HepG2 (cell line): ENCODE measurements around the gene KDM1B. TPM values are rescaled to one million over a fixed set of nuclear protein-coding genes. Genes with fewer than 3 reads are reported as not detected.

Source experiments
- BRCA1 ChIP-seq: sonication (generic); formaldehyde crosslinking; IDR thresholded peaks from 2 replicates; pipeline ENCODE4 v1.4.0; 2020; ENCODE audit warnings: missing genetic modification reagents
- FOXC1 ChIP-seq: sonication (generic); formaldehyde crosslinking; IDR thresholded peaks from 2 replicates; pipeline ENCODE4 v1.8.0; 2022; ENCODE audit warnings: mild to moderate bottlenecking, missing genetic modification reagents, borderline replicate concordance
- PHF20 ChIP-seq: sonication (generic); formaldehyde crosslinking; IDR thresholded peaks from 2 replicates; pipeline ENCODE4 v1.5.0; 2020; ENCODE audit warnings: mild to moderate bottlenecking, missing genetic modification reagents
- RAD21 ChIP-seq: fragments of 450-650 bp; formaldehyde crosslinking; IDR thresholded peaks from 2 replicates; pipeline ENCODE4 v1.5.0; 2020; ENCODE audit warnings: mild to moderate bottlenecking
- REPIN1 ChIP-seq: sonication (generic); formaldehyde crosslinking; IDR thresholded peaks from 2 replicates; pipeline ENCODE4 v1.8.0; 2022; ENCODE audit warnings: missing genetic modification reagents, low read depth, mild to moderate bottlenecking, borderline replicate concordance
- SPEN ChIP-seq: sonication (generic); formaldehyde crosslinking; IDR thresholded peaks from 2 replicates; pipeline ENCODE4 v1.5.1; 2020; ENCODE audit warnings: low read depth, mild to moderate bottlenecking, missing genetic modification reagents
- SUZ12 ChIP-seq: fragments of 150-350 bp; IDR thresholded peaks from 2 replicates; pipeline ENCODE4 v1.6.1; 2014; ENCODE audit warnings: low read depth, low read length
- ZFP90 ChIP-seq: sonication (generic); formaldehyde crosslinking; IDR thresholded peaks from 2 replicates; pipeline ENCODE4 v1.8.0; 2022; ENCODE audit warnings: missing genetic modification reagents, mild to moderate bottlenecking, inconsistent platforms, borderline replicate concordance
- ZNF234 ChIP-seq: sonication (generic); formaldehyde crosslinking; conservative IDR thresholded peaks from 2 replicates; pipeline ENCODE4 v1.5.1; 2020; ENCODE audit warnings: mild to moderate bottlenecking, missing genetic modification reagents
- ZNF552 ChIP-seq: sonication (generic); formaldehyde crosslinking; IDR thresholded peaks from 2 replicates; pipeline ENCODE4 v1.9.0; 2022; ENCODE audit warnings: missing genetic modification reagents, mild to moderate bottlenecking, borderline replicate concordance
- polyA plus RNA-seq, 8 experiments: library from polyadenylated mRNA; depleted of rRNA in 3 of 8; stranded (reverse) in 7 of 8; unstranded in 1 of 8; fragments of >200 nt; fragmentation: Illumina TruSeq in 4 of 8; extraction: Trizol in 4 of 8; gene quantifications; 2 replicates each; pipeline versions ENCODE4 v1.2.1 to v1.2.3, GENCODE V29; 2011 to 2016; ENCODE audit warnings: low read depth in 4 of 8, missing spikeins in 1 of 8, mixed read lengths in 1 of 8; ENCODE audit not compliant: insufficient read depth in 1 of 8
- total RNA-seq, 5 experiments: library from RNA; depleted of rRNA; stranded (reverse); fragments of >200 nt; fragmentation: Illumina TruSeq; extraction: Trizol; gene quantifications; 2 replicates each; pipeline ENCODE4 v1.2.3, GENCODE V29; 2016; ENCODE audit warnings: low read depth in 1 of 5
- TF ChIP-seq, protein P1 (sequence below): sonication (generic); formaldehyde crosslinking; IDR thresholded peaks from 2 replicates; pipeline ENCODE4 v1.4.0; 2020; ENCODE audit warnings: missing genetic modification reagents, low read depth, mild to moderate bottlenecking, borderline replicate concordance
- TF ChIP-seq, protein P2 (sequence below): sonication (generic); formaldehyde crosslinking; IDR thresholded peaks from 2 replicates; pipeline ENCODE4 v1.4.0; 2020; ENCODE audit warnings: missing genetic modification reagents
- TF ChIP-seq, protein P3 (sequence below): sonication (generic); formaldehyde crosslinking; IDR thresholded peaks from 2 replicates; pipeline ENCODE4 v1.9.0; 2021; ENCODE audit warnings: missing genetic modification reagents, mild to moderate bottlenecking, borderline replicate concordance
- TF ChIP-seq, protein P4 (sequence below): sonication (generic); formaldehyde crosslinking; IDR thresholded peaks from 2 replicates; pipeline ENCODE4 v1.4.0; 2020; ENCODE audit warnings: missing genetic modification reagents
- TF ChIP-seq, protein P5 (sequence below): sonication (generic); formaldehyde crosslinking; IDR thresholded peaks from 2 replicates; pipeline ENCODE4 v1.8.1; 2023; ENCODE audit warnings: mild to moderate bottlenecking, moderate library complexity, missing genetic modification reagents
- TF ChIP-seq, protein P6 (sequence below): sonication (generic); formaldehyde crosslinking; IDR thresholded peaks from 2 replicates; pipeline ENCODE4 v1.5.1; 2020; ENCODE audit warnings: mild to moderate bottlenecking, missing genetic modification reagents, borderline replicate concordance

Gene KDM1B
- total and polyA plus RNA-seq, 2 of the 13 experiments (the other 11 are each of a cell fraction or from before 2014, with no cell fraction given), result 9.8 to 13.2 TPM

DNA sequence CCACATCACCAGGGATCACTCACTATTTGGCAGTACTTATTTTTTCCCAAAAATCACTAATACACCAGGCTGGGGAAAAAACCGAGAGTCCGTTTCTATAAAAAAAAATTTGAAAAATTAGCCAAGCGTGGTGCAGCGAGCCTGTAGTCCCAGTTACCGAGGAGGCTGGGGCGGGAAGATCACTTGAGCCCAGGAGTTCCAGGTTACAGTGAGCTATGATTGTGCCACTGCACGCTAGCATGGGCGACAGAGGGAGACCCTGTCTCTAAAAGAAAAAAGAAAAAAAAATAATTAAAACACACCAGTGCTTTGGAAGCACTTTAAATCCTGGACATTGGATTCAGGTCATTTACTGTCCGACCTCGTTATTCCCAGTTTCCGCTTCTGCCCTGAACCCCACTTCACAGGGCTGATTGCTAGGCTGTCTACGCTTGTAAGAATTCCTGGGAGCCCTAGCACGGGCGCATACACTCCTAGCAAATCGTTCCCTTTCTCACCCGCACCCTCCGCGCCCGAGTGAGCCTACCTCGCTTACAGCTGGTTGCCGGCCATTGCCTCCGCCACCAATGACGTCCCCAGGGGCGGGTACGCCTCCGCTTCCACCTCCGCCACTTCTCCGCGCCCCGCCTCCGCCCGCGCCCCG is 594 bp upstream of the KDM1B start, which contains the start of gene TPMT (continued):
- TF ChIP-seq RAD21 (CRISPR knock-in tag) (0 out of 2 replicates have a peak, but pooled peaks have one; percentile 36), BRCA1 (CRISPR knock-in tag) (no peak), ZNF552 (CRISPR knock-in tag) (0 out of 2 replicates have a peak, but pooled peaks have one; percentile 29), ZNF234 (no peak), FOXC1 (CRISPR knock-in tag) (peak; percentile 46; the same call in 1 of the 2 replicates), SPEN (CRISPR knock-in tag) (peak; percentile 1; the same call in 1 of the 2 replicates), REPIN1 (CRISPR knock-in tag) (peak; percentile 28; the same call in 1 of the 2 replicates), SUZ12 (no peak), PHF20 (CRISPR knock-in tag) (peak; percentile 41; the same call in 1 of the 2 replicates), ZFP90 (CRISPR knock-in tag) (peak; percentile 91; the same call in 1 of the 2 replicates)
- TF ChIP-seq, protein P1, sequence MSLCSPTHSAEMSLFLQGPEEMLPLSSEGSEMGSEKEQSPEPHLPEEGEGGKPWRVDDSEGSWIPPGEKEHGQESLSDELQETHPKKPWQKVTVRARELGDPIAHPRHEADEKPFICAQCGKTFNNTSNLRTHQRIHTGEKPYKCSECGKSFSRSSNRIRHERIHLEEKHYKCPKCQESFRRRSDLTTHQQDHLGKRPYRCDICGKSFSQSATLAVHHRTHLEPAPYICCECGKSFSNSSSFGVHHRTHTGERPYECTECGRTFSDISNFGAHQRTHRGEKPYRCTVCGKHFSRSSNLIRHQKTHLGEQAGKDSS (CRISPR knock-in tag), result peak; percentile 35; the same call in 1 of the 2 replicates
- TF ChIP-seq, protein P2, sequence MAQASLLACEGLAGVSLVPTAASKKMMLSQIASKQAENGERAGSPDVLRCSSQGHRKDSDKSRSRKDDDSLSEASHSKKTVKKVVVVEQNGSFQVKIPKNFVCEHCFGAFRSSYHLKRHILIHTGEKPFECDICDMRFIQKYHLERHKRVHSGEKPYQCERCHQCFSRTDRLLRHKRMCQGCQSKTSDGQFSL (CRISPR knock-in tag), result no peak
- TF ChIP-seq, protein P3, sequence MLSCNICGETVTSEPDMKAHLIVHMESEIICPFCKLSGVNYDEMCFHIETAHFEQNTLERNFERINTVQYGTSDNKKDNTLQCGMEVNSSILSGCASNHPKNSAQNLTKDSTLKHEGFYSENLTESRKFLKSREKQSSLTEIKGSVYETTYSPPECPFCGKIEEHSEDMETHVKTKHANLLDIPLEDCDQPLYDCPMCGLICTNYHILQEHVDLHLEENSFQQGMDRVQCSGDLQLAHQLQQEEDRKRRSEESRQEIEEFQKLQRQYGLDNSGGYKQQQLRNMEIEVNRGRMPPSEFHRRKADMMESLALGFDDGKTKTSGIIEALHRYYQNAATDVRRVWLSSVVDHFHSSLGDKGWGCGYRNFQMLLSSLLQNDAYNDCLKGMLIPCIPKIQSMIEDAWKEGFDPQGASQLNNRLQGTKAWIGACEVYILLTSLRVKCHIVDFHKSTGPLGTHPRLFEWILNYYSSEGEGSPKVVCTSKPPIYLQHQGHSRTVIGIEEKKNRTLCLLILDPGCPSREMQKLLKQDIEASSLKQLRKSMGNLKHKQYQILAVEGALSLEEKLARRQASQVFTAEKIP (CRISPR knock-in tag), result no peak
- TF ChIP-seq, protein P4, sequence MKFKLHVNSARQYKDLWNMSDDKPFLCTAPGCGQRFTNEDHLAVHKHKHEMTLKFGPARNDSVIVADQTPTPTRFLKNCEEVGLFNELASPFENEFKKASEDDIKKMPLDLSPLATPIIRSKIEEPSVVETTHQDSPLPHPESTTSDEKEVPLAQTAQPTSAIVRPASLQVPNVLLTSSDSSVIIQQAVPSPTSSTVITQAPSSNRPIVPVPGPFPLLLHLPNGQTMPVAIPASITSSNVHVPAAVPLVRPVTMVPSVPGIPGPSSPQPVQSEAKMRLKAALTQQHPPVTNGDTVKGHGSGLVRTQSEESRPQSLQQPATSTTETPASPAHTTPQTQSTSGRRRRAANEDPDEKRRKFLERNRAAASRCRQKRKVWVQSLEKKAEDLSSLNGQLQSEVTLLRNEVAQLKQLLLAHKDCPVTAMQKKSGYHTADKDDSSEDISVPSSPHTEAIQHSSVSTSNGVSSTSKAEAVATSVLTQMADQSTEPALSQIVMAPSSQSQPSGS (CRISPR knock-in tag), result peak; percentile 49; the same call in 1 of the 2 replicates
- TF ChIP-seq, protein P5, sequence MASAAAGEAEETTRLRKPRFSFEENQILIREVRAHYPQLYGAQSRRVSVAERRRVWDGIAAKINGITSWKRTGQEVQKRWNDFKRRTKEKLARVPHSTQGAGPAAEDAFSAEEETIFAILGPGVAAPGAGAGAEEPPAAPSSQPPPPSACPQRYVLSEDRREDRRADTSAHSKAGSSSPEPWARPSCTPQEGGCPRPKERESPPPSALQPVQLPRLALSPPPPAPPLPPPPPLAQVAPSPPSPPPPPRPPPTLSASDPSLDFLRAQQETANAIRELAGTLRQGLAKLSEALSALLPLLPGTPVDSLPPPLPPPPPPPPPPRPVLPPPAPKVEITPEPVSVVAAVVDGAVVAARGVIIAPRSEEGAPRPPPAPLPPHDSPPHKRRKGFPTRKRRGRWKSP (CRISPR knock-in tag), result no peak; the same call in 1 of the 2 replicates
- TF ChIP-seq, protein P6, sequence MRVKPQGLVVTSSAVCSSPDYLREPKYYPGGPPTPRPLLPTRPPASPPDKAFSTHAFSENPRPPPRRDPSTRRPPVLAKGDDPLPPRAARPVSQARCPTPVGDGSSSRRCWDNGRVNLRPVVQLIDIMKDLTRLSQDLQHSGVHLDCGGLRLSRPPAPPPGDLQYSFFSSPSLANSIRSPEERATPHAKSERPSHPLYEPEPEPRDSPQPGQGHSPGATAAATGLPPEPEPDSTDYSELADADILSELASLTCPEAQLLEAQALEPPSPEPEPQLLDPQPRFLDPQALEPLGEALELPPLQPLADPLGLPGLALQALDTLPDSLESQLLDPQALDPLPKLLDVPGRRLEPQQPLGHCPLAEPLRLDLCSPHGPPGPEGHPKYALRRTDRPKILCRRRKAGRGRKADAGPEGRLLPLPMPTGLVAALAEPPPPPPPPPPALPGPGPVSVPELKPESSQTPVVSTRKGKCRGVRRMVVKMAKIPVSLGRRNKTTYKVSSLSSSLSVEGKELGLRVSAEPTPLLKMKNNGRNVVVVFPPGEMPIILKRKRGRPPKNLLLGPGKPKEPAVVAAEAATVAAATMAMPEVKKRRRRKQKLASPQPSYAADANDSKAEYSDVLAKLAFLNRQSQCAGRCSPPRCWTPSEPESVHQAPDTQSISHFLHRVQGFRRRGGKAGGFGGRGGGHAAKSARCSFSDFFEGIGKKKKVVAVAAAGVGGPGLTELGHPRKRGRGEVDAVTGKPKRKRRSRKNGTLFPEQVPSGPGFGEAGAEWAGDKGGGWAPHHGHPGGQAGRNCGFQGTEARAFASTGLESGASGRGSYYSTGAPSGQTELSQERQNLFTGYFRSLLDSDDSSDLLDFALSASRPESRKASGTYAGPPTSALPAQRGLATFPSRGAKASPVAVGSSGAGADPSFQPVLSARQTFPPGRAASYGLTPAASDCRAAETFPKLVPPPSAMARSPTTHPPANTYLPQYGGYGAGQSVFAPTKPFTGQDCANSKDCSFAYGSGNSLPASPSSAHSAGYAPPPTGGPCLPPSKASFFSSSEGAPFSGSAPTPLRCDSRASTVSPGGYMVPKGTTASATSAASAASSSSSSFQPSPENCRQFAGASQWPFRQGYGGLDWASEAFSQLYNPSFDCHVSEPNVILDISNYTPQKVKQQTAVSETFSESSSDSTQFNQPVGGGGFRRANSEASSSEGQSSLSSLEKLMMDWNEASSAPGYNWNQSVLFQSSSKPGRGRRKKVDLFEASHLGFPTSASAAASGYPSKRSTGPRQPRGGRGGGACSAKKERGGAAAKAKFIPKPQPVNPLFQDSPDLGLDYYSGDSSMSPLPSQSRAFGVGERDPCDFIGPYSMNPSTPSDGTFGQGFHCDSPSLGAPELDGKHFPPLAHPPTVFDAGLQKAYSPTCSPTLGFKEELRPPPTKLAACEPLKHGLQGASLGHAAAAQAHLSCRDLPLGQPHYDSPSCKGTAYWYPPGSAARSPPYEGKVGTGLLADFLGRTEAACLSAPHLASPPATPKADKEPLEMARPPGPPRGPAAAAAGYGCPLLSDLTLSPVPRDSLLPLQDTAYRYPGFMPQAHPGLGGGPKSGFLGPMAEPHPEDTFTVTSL (CRISPR knock-in tag), result peak; percentile 7; the same call in 1 of the 2 replicates
